Heart left ventricle (tissue), 13 donors: ENCODE measurements around the gene MED10.

ENCODE experiments used
- POLR2A ChIP-seq, 2 donors: fragments of 450-650 bp; IDR thresholded peaks; one replicate each; pipeline ENCODE4 v1.6.1; 2017; ENCODE audit warnings: antibody characterized with exemption in 2 of 2, mild to moderate bottlenecking in 2 of 2, moderate library complexity in 2 of 2
- TF ChIP-seq, protein P1 (sequence below), 12 donors: fragments of 200-600 bp; sonication (generic) in 4 of 12; IDR thresholded peaks; one replicate each; pipeline versions ENCODE4 v1.5.0 to v1.8.0; 2018 to 2022; ENCODE audit warnings: antibody characterized with exemption in 12 of 12, mild to moderate bottlenecking in 5 of 12
- donor health status: ischemic (EF 13 %, LVEDD 7.1; RV severe dilation, severe dysfunction).
- donor health status: DM: no; HTN: yes; CAD: no.
- donor health status: DM: no; HTN: no; CAD: no.
- donor health status: ischemic (EF 25% LVEDD 6.9; RV normal size, moderate dysfunction).
- donor health status: ischemic (EF 25% LVEDD 5.7; RV mildly dilated, moderate dysfunction).
- donor health status: ischemic (EF 35%, LVEDD 5.7; RV mildly dilated, moderate dysfunction).
- donor health status: nonischemic (EF 11% LVEDD 7.7; RV severe dilation, severe dysfunction).
- donor health status: DM: yes; HTN: yes; CAD: no.
- donor health status: PGD.
- donor health status: ischemic (EF 29% LVEDD 5.4; RV normal size, mild dysfunction).
- donor health status: nonischemic (EF 23%, LVEDD 6.1; RV moderate dilation, normal function).

DNA sequence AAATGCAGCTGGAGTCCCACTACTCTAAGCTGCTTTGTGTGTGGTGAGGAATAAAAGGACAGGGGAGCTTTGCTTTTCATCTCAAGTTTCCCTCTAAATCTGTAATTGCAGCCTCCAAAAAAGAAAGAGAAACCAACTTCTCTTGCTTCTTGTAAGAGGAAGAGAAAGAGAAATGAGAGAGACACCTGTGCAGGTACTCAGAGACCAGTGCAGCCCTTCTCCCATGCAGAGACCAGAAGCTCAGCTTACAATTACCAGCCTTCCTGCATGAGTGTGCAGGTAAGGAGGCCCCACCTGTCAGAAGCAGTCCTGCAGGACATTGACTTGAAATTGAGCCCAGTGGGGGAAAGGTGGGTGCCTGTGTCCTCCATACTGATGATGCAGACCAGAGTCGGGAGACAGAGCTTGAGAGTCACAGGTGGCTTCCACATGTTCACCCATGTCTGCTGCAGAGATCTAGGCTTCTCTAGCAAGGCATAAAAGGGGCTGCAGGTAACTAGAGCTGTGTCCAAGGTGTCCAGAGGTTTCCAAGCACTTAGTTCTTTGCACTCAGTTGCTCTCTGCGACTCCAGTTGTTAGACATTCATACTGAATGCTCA lies 15.3 kb upstream of the MED10 start:
- TF ChIP-seq, protein P1, sequence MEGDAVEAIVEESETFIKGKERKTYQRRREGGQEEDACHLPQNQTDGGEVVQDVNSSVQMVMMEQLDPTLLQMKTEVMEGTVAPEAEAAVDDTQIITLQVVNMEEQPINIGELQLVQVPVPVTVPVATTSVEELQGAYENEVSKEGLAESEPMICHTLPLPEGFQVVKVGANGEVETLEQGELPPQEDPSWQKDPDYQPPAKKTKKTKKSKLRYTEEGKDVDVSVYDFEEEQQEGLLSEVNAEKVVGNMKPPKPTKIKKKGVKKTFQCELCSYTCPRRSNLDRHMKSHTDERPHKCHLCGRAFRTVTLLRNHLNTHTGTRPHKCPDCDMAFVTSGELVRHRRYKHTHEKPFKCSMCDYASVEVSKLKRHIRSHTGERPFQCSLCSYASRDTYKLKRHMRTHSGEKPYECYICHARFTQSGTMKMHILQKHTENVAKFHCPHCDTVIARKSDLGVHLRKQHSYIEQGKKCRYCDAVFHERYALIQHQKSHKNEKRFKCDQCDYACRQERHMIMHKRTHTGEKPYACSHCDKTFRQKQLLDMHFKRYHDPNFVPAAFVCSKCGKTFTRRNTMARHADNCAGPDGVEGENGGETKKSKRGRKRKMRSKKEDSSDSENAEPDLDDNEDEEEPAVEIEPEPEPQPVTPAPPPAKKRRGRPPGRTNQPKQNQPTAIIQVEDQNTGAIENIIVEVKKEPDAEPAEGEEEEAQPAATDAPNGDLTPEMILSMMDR (IDR thresholded peaks at IDR 0.05): no peak
- TF ChIP-seq POLR2A (IDR thresholded peaks at IDR 0.05): no peak
